WERI-Rb-1 (cell line): ENCODE measurements around the gene SLC29A1.
A peak's percentile ranks its signal among the peaks of the same experiment; 100 is the strongest.

Experiments
- DNase-seq: peaks from one replicate; pipeline ENCODE4 v3.0.0-alpha.2; 2020
- H3K27ac ChIP-seq: fragments of 250-450 bp; sonication (Bioruptor Pico); 2 replicates; pipeline ENCODE4 v1.5.1; 2020; ENCODE audit warnings: mild to moderate bottlenecking, moderate library complexity
- H3K27me3 ChIP-seq: fragments of 250-450 bp; sonication (Bioruptor Pico); 2 replicates; pipeline ENCODE4 v1.5.1; 2021; ENCODE audit warnings: mild to moderate bottlenecking, low read depth, moderate library complexity; ENCODE audit not compliant: insufficient read depth, severe bottlenecking
- H3K36me3 ChIP-seq: fragments of 250-450 bp; sonication (Bioruptor Pico); 2 replicates; pipeline ENCODE4 v1.5.1; 2020; ENCODE audit warnings: mild to moderate bottlenecking, moderate library complexity
- H3K4me3 ChIP-seq: 2 replicates; pipeline ENCODE4 v1.5.1; 2011; ENCODE audit warnings: low read depth, mild to moderate bottlenecking, control low read depth, low read length
- H3K9me3 ChIP-seq: fragments of 250-450 bp; sonication (Bioruptor Pico); 2 replicates; pipeline ENCODE4 v1.5.1; 2021; ENCODE audit warnings: mild to moderate bottlenecking, moderate library complexity; ENCODE audit not compliant: severe bottlenecking
- TF ChIP-seq, protein P1 (sequence below): IDR thresholded peaks from 2 replicates; pipeline ENCODE4 v1.5.1; 2011; ENCODE audit warnings: low read depth, mild to moderate bottlenecking, control low read depth, inconsistent platforms, low read length

The SLC29A1 gene

DNA sequence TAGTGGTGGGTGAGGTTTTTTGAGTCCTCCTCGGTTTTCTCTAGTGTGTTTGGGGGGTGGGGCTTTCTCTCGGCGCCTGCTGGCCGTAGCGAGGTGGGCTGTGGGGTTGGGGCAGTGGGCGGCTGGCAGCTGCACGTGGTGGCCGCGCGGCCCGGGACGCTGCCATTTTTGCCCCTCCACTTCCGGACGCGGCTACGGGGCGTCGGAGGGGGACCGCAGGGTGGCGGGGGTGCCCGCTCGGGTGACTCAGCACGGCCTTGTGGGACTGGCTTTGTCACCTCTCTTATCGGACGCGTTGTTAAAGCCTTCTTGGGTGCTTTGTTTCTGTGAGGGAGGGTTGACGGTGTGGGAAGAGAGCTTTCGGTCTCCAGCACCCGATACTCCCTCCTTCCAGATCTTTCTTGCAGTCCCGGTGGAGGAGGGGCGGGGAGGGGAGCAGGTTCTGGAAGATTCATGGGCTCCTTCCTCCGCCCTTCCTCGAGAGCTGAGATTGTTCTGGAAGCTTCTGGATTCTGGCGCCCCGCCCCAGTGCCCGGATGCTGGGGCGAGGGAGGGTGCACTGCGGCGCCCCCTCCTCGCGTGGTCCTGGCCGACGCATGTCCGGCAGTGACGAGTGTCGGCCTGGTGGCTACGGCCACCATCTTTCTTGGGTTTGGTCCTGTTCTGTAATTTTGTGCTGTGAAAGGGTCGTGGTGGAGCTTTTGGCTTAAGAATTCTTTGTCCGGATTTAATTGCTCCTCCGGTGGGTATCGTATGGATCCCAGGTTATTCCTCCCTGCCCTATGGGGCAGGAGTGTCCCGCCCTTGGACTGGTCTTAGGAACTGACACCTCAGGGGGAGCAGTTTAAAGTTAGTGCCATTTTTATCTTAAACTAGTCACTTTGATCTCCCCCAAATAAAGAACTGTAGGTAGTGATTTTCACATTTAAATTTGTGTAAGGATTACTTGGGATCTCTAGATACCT, 24.2 kb downstream of the SLC29A1 start:
- DNase-seq = peak; percentile 76
- TF ChIP-seq, protein P1, sequence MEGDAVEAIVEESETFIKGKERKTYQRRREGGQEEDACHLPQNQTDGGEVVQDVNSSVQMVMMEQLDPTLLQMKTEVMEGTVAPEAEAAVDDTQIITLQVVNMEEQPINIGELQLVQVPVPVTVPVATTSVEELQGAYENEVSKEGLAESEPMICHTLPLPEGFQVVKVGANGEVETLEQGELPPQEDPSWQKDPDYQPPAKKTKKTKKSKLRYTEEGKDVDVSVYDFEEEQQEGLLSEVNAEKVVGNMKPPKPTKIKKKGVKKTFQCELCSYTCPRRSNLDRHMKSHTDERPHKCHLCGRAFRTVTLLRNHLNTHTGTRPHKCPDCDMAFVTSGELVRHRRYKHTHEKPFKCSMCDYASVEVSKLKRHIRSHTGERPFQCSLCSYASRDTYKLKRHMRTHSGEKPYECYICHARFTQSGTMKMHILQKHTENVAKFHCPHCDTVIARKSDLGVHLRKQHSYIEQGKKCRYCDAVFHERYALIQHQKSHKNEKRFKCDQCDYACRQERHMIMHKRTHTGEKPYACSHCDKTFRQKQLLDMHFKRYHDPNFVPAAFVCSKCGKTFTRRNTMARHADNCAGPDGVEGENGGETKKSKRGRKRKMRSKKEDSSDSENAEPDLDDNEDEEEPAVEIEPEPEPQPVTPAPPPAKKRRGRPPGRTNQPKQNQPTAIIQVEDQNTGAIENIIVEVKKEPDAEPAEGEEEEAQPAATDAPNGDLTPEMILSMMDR = no peak
- H3K4me3 ChIP-seq = peak overlapping the region; percentile 91
- H3K9me3 ChIP-seq = no peaks in the 10 kb centered on the region
- peak overlapping the region; percentile 91 for H3K27ac ChIP-seq
- no peaks in the 10 kb centered on the region for H3K27me3 ChIP-seq
- H3K36me3 ChIP-seq = peaks cover 57% of the 10 kb centered on the region

DNA sequence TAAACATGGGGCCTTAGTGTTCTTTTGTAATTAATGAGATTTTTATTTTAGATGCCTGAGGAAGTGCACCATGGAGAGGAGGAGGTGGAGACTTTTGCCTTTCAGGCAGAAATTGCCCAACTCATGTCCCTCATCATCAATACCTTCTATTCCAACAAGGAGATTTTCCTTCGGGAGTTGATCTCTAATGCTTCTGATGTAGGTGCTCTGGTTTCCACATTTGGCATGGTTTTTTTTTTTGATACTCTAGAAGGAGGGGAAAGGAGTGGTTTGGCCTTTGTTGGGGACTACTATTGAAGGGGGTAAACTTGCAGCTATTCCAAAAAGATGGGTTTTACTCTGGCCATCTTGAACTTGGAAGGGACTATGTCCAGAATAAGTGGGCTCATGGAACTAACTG, 25.2 kb downstream of the SLC29A1 start:
- H3K36me3 ChIP-seq = peaks cover 67% of the 10 kb centered on the region
- H3K4me3 ChIP-seq = peak overlapping the region; percentile 91
- TF ChIP-seq, protein P1 = no peak
- H3K9me3 ChIP-seq = no peaks in the 10 kb centered on the region
- DNase-seq = no peak
- H3K27me3 ChIP-seq = no peaks in the 10 kb centered on the region
- H3K27ac ChIP-seq = peak overlapping the region; percentile 91; the same call in 1 of the 2 replicates

DNA sequence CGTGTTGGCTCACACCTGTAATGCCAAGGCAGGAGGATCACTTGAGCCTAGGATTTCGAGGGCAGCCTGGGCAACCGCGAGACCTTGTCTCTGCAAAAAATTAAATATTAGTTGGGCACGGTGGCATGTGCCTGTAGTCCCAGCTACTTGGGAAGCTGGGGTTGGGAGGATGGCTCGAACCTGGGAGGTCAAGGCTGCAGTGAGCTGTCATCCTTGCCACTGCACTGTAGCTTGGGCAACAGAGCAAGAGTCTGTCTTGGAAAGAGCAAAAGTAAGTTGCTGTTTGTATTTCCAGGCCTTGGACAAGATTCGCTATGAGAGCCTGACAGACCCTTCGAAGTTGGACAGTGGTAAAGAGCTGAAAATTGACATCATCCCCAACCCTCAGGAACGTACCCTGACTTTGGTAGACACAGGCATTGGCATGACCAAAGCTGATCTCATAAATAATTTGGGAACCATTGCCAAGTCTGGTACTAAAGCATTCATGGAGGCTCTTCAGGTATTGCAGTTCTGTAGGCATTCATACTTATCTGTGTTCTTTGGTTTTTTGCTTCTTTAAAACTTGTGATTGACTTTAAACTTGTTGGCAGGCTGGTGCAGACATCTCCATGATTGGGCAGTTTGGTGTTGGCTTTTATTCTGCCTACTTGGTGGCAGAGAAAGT, 25.8 kb downstream of the SLC29A1 start:
- Histone ChIP-seq H3K9me3 (no peaks in the 10 kb centered on the region), H3K36me3 (peaks cover 73% of the 10 kb centered on the region), H3K4me3 (no peak overlapping the region; the same call in 1 of the 2 replicates), H3K27ac (no peak overlapping the region; the same call in 1 of the 2 replicates), H3K27me3 (no peaks in the 10 kb centered on the region)
- TF ChIP-seq, protein P1 = no peak
- no peak for DNase-seq

DNA sequence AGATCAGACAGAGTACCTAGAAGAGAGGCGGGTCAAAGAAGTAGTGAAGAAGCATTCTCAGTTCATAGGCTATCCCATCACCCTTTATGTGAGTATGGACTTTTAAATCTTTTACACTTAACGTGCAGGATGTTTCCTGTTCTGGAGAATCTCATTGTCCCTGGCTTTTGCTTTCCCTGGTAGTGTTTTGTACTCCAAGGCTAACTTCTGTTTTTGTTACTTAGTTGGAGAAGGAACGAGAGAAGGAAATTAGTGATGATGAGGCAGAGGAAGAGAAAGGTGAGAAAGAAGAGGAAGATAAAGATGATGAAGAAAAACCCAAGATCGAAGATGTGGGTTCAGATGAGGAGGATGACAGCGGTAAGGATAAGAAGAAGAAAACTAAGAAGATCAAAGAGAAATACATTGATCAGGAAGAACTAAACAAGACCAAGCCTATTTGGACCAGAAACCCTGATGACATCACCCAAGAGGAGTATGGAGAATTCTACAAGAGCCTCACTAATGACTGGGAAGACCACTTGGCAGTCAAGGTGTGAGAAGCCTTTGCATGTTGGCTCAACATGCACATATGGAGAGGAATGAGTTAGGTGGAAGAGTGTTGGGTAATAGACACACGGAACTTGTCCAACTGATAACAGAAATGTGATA, 26.8 kb downstream of the SLC29A1 start:
- no peak for DNase-seq
- TF ChIP-seq, protein P1 = no peak
- H3K4me3 ChIP-seq = no peak overlapping the region
- H3K9me3 ChIP-seq = no peaks in the 10 kb centered on the region
- no peak overlapping the region for H3K27ac ChIP-seq
- H3K27me3 ChIP-seq = no peaks in the 10 kb centered on the region
- H3K36me3 ChIP-seq = peaks cover 83% of the 10 kb centered on the region

DNA sequence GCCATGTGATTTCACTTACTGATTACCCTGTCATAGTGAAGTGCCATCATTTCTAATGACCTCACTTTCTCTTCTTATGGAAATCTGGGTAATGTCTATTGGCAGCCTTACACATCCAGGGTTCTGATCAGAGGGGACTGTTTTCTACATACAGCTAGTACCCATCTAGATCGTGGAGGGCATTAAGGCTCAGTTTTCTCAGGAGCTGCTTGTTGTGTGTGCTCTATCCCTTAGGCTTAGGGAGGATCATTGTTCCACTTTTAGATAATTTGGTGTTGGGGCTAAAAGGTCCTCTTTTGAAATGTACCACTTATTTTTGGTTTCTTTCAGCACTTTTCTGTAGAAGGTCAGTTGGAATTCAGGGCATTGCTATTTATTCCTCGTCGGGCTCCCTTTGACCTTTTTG, 27.3 kb downstream of the SLC29A1 start:
- Histone ChIP-seq H3K27me3 (no peaks in the 10 kb centered on the region), H3K36me3 (peaks cover 88% of the 10 kb centered on the region), H3K27ac (no peak overlapping the region), H3K9me3 (no peaks in the 10 kb centered on the region), H3K4me3 (no peak overlapping the region)
- TF ChIP-seq, protein P1 = no peak
- DNase-seq = no peak
